OCI-LY3 (cell line): ENCODE measurements around the gene RAPSN.

ENCODE experiments used
- H2AFZ ChIP-seq: fragments of 200-600, 300-600 bp; shearing (Covaris generic); 2 replicates; pipeline ENCODE4 v1.6.0; 2014; ENCODE audit warnings: antibody characterized with exemption, low read depth, low read length
- H3K27ac ChIP-seq: fragments of 200-600, 300-600 bp; sonication (generic); 2 replicates; pipeline ENCODE4 v1.5.1; 2014; ENCODE audit warnings: mild to moderate bottlenecking, low read length, moderate library complexity, mixed read lengths
- H3K27me3 ChIP-seq: fragments of 200-600, 300-600 bp; sonication (generic); 2 replicates; pipeline ENCODE4 v1.6.1; 2014; ENCODE audit warnings: low read depth, low read length, mixed read lengths
- H3K36me3 ChIP-seq: fragments of 200-600, 300-600 bp; sonication (generic); replicated peaks from 2 replicates; pipeline ENCODE3; 2014; ENCODE audit warnings: low read depth, low read length, mixed read lengths
- H3K4me1 ChIP-seq: fragments of 300-600, 200-600 bp; sonication (generic); 2 replicates; pipeline ENCODE4 v1.6.1; 2014; ENCODE audit warnings: low read length, mixed read lengths
- H3K4me2 ChIP-seq: fragments of 200-600, 300-600 bp; sonication (generic); 2 replicates; pipeline ENCODE4 v1.6.1; 2014; ENCODE audit warnings: low read length, mixed read lengths
- H3K4me3 ChIP-seq: fragments of 300-600, 200-600 bp; sonication (generic); 2 replicates; pipeline ENCODE4 v1.5.1; 2014; ENCODE audit warnings: antibody characterized with exemption, mild to moderate bottlenecking, low read length, moderate library complexity
- H3K79me2 ChIP-seq: fragments of 300-600, 200-600 bp; shearing (Covaris generic); 2 replicates; pipeline ENCODE4 v1.6.1; 2014; ENCODE audit warnings: mild to moderate bottlenecking, low read length, mixed read lengths
- H3K9ac ChIP-seq: fragments of 300-600, 200-600 bp; shearing (Covaris generic); 2 replicates; pipeline ENCODE4 v1.6.0; 2014; ENCODE audit warnings: mild to moderate bottlenecking, low read length, moderate library complexity
- H3K9me3 ChIP-seq: fragments of 200-600, 300-600 bp; shearing (Covaris generic); 2 replicates; pipeline ENCODE4 v1.6.1; 2014; ENCODE audit warnings: low read length, mixed read lengths; ENCODE audit not compliant: insufficient read depth
- H4K20me1 ChIP-seq: fragments of 200-600, 300-600 bp; sonication (generic); 2 replicates; pipeline ENCODE4 v1.6.1; 2016; ENCODE audit warnings: low read length, mixed read lengths; ENCODE audit not compliant: insufficient read depth
- CTCF ChIP-seq: fragments of 200-600, 300-600 bp; sonication (generic); IDR thresholded peaks from 2 replicates; pipeline ENCODE4 v1.5.1; 2014; ENCODE audit warnings: antibody characterized with exemption, low read length, low read depth
- EZH2phosphoT487 ChIP-seq: fragments of 200-600 bp; shearing (Covaris generic); IDR thresholded peaks from 2 replicates; pipeline ENCODE4 v1.6.1; 2018; ENCODE audit warnings: antibody characterized with exemption, mixed run types, low read depth

The RAPSN gene

DNA sequence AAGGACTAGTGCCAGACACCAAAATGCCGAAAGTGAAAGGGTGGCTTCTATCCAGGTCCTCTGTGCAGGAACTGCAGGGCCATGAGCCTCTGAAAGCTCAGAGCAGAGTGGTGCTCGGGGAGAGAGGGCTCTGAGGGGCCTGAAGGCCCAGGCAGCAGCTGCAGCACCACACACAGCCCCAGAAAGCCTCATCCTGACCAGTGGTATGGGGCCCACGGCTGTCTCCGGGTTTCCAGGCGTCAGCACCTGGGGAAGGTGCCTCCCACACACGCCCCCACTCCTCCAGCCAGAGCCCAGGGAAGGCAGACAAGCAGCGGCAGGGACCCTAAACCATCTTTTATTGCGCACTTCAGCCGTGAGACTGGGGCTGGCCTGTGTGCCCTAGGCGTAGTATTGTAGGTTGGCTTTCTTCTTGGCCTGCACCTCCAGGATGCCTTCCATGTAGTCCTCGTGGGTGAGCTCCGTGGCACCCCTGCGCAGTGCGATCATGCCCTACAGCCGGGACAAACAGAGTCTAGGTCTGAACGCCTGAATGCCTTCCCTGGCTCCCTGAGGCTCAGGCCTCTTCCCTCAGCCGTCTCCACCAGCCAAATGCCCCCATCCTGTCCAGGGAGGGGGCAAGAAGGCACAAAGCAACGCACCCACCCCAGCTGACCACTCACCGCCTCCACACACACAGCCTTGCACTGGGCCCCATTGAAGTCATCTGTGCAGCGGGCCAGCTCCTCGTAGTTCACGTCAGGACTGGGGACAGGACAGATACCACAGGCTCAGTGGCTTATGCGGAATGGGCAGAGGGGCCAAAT is 30.3 kb downstream of the RAPSN start:
- Histone ChIP-seq H3K4me1 (no peaks in the 10 kb centered on the region), H2AFZ (no peak overlapping the region), H3K4me2 (no peak overlapping the region), H3K27ac (no peak overlapping the region), H3K4me3 (no peak overlapping the region), H3K36me3 (peaks cover 52% of the 10 kb centered on the region), H3K27me3 (no peaks in the 10 kb centered on the region), H3K79me2 (0 out of 2 replicates have a peak, but pooled peaks cover under 1% of the 10 kb centered on the region), H4K20me1 (no peaks in the 10 kb centered on the region), H3K9me3 (no peaks in the 10 kb centered on the region), H3K9ac (no peak overlapping the region)
- TF ChIP-seq CTCF = no peak
- no peak for TF ChIP-seq EZH2phosphoT487

- Histone ChIP-seq H2AFZ (no peak overlapping the region), H3K36me3 (peaks cover 45% of the 10 kb centered on the region), H3K27ac (no peak overlapping the region), H3K4me1 (no peaks in the 10 kb centered on the region), H3K9me3 (no peaks in the 10 kb centered on the region), H3K4me2 (no peak overlapping the region), H3K4me3 (no peak overlapping the region), H3K27me3 (no peaks in the 10 kb centered on the region), H4K20me1 (no peaks in the 10 kb centered on the region), H3K79me2 (no peaks in the 10 kb centered on the region), H3K9ac (no peak overlapping the region)
- no peak for TF ChIP-seq EZH2phosphoT487
- no peak for TF ChIP-seq CTCF
These were observed 31.2 kb downstream of the RAPSN start for GRCh38 chr11:47417712-47418111.

GRCh38 chr11:47415949-47416472 is 32.9 kb downstream of the RAPSN start:
- H3K4me3 ChIP-seq = no peak overlapping the region
- H4K20me1 ChIP-seq = no peaks in the 10 kb centered on the region
- no peak overlapping the region for H2AFZ ChIP-seq
- H3K4me2 ChIP-seq = no peak overlapping the region
- no peaks in the 10 kb centered on the region for H3K79me2 ChIP-seq
- TF ChIP-seq EZH2phosphoT487 = no peak
- H3K9ac ChIP-seq = no peak overlapping the region
- H3K27me3 ChIP-seq = no peaks in the 10 kb centered on the region
- H3K36me3 ChIP-seq = peaks cover 35% of the 10 kb centered on the region
- no peaks in the 10 kb centered on the region for H3K4me1 ChIP-seq
- H3K27ac ChIP-seq = no peak overlapping the region
- H3K9me3 ChIP-seq = no peaks in the 10 kb centered on the region

GRCh38 chr11:47415091-47415854 is 33.7 kb downstream of the RAPSN start:
- Histone ChIP-seq H3K79me2 (no peaks in the 10 kb centered on the region), H3K4me1 (no peaks in the 10 kb centered on the region), H4K20me1 (no peaks in the 10 kb centered on the region), H3K9ac (no peak overlapping the region), H3K4me3 (no peak overlapping the region), H3K36me3 (peaks cover 31% of the 10 kb centered on the region), H3K27ac (no peak overlapping the region), H3K9me3 (no peaks in the 10 kb centered on the region), H3K4me2 (no peak overlapping the region), H2AFZ (no peak overlapping the region), H3K27me3 (no peaks in the 10 kb centered on the region)
- TF ChIP-seq CTCF = no peak
- no peak for TF ChIP-seq EZH2phosphoT487
